Coronary artery (tissue), 2 donors: ENCODE results near the gene AKAP10.
"Not testable (repeated sequence)": the region's sequence is repeated elsewhere in the genome, so short reads cannot be mapped to it uniquely, and the experiment has no call there.

Experiments used
- DNase-seq: peaks from one replicate; pipeline ENCODE4 v3.0.0-alpha.2; 2017; ENCODE audit warnings: low spot score
- H3K27ac ChIP-seq, 2 donors: fragments of 200-600 bp; sonication (generic); one replicate each; pipeline ENCODE4 v1.5.1; 2016 to 2019
- H3K4me3 ChIP-seq: fragments of 200-600 bp; sonication (generic); 2 replicates; pipeline ENCODE4 v1.5.1; 2016; ENCODE audit warnings: mild to moderate bottlenecking, moderate library complexity
- CTCF ChIP-seq: fragments of 200-600 bp; sonication (generic); IDR thresholded peaks from one replicate; pipeline ENCODE4 v1.5.1; 2019; ENCODE audit warnings: antibody characterized with exemption

AKAP10 gene

GRCh38 chr17:19865021-19865420 is 112.6 kb downstream of the AKAP10 start:
- no peak for TF ChIP-seq CTCF
- Histone ChIP-seq H3K27ac (no peak overlapping the region), H3K4me3 (no peak overlapping the region)
- no peak for DNase-seq

GRCh38 chr17:19860647-19861177 is 116.9 kb downstream of the AKAP10 start:
- H3K4me3 ChIP-seq, DNase-seq, H3K27ac ChIP-seq: not testable (repeated sequence)

GRCh38 chr17:19857640-19858039 is 120.0 kb downstream of the AKAP10 start:
- TF ChIP-seq CTCF, result no peak
- no peak overlapping the region for H3K4me3 ChIP-seq
- no peak for DNase-seq
- H3K27ac ChIP-seq, result no peak overlapping the region
